ENCODE results near the gene CCDC190. TPM values are rescaled to one million over a fixed set of nuclear protein-coding genes. Genes with fewer than 3 reads are reported as not detected.

The CCDC190 gene
- total and polyA plus RNA-seq, 2 experiments from 2014 or later: not detected

GRCh38 chr1:162906485-162906884, 45.5 kb upstream of the CCDC190 start (continued):
- TF ChIP-seq, protein P1, sequence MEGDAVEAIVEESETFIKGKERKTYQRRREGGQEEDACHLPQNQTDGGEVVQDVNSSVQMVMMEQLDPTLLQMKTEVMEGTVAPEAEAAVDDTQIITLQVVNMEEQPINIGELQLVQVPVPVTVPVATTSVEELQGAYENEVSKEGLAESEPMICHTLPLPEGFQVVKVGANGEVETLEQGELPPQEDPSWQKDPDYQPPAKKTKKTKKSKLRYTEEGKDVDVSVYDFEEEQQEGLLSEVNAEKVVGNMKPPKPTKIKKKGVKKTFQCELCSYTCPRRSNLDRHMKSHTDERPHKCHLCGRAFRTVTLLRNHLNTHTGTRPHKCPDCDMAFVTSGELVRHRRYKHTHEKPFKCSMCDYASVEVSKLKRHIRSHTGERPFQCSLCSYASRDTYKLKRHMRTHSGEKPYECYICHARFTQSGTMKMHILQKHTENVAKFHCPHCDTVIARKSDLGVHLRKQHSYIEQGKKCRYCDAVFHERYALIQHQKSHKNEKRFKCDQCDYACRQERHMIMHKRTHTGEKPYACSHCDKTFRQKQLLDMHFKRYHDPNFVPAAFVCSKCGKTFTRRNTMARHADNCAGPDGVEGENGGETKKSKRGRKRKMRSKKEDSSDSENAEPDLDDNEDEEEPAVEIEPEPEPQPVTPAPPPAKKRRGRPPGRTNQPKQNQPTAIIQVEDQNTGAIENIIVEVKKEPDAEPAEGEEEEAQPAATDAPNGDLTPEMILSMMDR (conservative IDR thresholded peaks at IDR 0.05; ENCODE audit: low read depth in 2 of 2): no peak
- TF ChIP-seq ZNF114 (CRISPR knock-in tag; IDR thresholded peaks at IDR 0.05) (no peak), CREB1 (CRISPR knock-in tag; IDR thresholded peaks at IDR 0.05; ENCODE audit: low read depth) (no peak)

DNA sequence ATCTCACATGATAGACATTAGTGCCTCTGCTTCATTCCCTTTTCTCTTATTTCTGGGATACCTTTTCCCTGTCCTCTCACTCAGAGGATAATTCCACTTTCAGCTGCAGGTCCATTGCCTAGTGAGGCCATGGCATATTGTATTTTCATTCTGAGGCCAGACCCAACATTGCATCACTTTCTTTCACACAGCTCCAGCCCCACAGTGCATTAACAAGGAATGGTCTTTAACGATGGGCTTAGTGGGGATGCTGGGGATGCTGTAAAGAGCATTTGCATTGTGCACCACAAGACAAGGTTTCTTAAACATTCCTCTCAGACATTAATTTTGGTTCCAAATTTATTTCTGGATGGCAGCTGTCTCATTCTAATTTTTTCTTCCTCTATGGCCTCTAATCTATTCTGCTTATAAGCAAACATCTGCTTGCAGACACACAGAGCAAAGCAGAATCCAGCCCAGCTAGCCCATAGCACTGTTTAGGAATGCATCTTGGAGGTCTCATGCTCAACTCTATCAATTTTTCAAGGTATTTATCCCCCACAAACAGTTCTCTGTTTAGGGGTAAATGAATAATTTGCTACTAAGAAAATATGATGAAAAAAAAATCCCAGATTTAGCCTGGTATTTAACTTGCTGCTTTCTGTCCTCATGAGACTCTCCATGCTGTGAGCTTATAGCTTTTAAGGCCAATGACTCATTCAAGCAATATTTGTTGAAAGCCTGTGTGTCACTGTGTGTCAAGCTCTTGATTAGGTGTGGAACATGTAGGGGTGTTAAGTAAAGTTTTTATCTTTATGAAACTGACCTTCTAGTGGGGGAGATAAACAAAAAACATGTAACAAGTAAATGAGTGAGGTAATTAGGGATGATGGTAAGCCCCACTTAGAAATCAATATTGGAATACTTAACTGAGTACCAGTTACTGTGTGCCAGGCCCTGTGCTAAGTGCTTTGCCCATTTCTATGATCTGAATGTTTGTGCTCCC, 44.5 kb upstream of the CCDC190 start:
- DNase-seq (ENCODE audit: low spot score) (no peak), ATAC-seq (no peak)
- H3K4me3 Mint-ChIP-seq: no peak overlapping the region
- H3K4me3 ChIP-seq: no peak overlapping the region
- no peaks in the 10 kb centered on the region for H3K27me3 Mint-ChIP-seq (ENCODE audit: insufficient read depth, low read depth, poor library complexity)
- no peaks in the 10 kb centered on the region for H3F3A ChIP-seq (replicated peaks; ENCODE audit: low read depth)
- H2AFZ ChIP-seq: 0 out of 2 replicates have a peak overlapping the region, but pooled peaks have one; percentile 69
- H3K27me3 ChIP-seq (ENCODE audit: insufficient read depth): no peaks in the 10 kb centered on the region
- no peaks in the 10 kb centered on the region for H3K36me3 ChIP-seq (ENCODE audit: insufficient read depth)
- no peak overlapping the region for H3K4me2 ChIP-seq
- peaks cover 5% of the 10 kb centered on the region; the same call in 1 of the 2 replicates for H3K9me2 ChIP-seq (ENCODE audit: insufficient read depth)
- H3K4me1 ChIP-seq (ENCODE audit: insufficient read depth): no peaks in the 10 kb centered on the region
- no peaks in the 10 kb centered on the region for H3K9me3 Mint-ChIP-seq
- H3K79me2 ChIP-seq (replicated peaks; ENCODE audit: insufficient read depth): no peaks in the 10 kb centered on the region
- H3K36me3 Mint-ChIP-seq (ENCODE audit: low read depth): no peaks in the 10 kb centered on the region
- no peak overlapping the region for H3K27ac ChIP-seq (ENCODE audit: low read depth)
- H3K4me1 Mint-ChIP-seq: peaks cover 7% of the 10 kb centered on the region; the same call in 2 of the 3 replicates
- H4K20me1 ChIP-seq (replicated peaks; ENCODE audit: insufficient read depth): no peaks in the 10 kb centered on the region
- H3K27ac Mint-ChIP-seq: no peak overlapping the region
- TF ChIP-seq JUNB (IDR thresholded peaks at IDR 0.05; ENCODE audit: unreplicated experiment) (no peak), CREB1 (CRISPR knock-in tag; IDR thresholded peaks at IDR 0.05; ENCODE audit: low read depth) (no peak), EZH2phosphoT487 (IDR thresholded peaks at IDR 0.05; ENCODE audit: unreplicated experiment) (no peak), ZNF331 (CRISPR knock-in tag; IDR thresholded peaks at IDR 0.05; ENCODE audit: low read depth) (no peak), NANOG (IDR thresholded peaks at IDR 0.05; ENCODE audit: borderline replicate concordance) (no peak), STAT1 (IDR thresholded peaks at IDR 0.05; ENCODE audit: unreplicated experiment) (no peak), ZNF462 (CRISPR knock-in tag; IDR thresholded peaks at IDR 0.05) (no peak)
- TF ChIP-seq, protein P2, sequence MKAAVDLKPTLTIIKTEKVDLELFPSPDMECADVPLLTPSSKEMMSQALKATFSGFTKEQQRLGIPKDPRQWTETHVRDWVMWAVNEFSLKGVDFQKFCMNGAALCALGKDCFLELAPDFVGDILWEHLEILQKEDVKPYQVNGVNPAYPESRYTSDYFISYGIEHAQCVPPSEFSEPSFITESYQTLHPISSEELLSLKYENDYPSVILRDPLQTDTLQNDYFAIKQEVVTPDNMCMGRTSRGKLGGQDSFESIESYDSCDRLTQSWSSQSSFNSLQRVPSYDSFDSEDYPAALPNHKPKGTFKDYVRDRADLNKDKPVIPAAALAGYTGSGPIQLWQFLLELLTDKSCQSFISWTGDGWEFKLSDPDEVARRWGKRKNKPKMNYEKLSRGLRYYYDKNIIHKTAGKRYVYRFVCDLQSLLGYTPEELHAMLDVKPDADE (IDR thresholded peaks at IDR 0.05): no peak
- TF ChIP-seq, protein P3, sequence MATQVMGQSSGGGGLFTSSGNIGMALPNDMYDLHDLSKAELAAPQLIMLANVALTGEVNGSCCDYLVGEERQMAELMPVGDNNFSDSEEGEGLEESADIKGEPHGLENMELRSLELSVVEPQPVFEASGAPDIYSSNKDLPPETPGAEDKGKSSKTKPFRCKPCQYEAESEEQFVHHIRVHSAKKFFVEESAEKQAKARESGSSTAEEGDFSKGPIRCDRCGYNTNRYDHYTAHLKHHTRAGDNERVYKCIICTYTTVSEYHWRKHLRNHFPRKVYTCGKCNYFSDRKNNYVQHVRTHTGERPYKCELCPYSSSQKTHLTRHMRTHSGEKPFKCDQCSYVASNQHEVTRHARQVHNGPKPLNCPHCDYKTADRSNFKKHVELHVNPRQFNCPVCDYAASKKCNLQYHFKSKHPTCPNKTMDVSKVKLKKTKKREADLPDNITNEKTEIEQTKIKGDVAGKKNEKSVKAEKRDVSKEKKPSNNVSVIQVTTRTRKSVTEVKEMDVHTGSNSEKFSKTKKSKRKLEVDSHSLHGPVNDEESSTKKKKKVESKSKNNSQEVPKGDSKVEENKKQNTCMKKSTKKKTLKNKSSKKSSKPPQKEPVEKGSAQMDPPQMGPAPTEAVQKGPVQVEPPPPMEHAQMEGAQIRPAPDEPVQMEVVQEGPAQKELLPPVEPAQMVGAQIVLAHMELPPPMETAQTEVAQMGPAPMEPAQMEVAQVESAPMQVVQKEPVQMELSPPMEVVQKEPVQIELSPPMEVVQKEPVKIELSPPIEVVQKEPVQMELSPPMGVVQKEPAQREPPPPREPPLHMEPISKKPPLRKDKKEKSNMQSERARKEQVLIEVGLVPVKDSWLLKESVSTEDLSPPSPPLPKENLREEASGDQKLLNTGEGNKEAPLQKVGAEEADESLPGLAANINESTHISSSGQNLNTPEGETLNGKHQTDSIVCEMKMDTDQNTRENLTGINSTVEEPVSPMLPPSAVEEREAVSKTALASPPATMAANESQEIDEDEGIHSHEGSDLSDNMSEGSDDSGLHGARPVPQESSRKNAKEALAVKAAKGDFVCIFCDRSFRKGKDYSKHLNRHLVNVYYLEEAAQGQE (IDR thresholded peaks at IDR 0.05; ENCODE audit: unreplicated experiment): no peak
